Tibial nerve (tissue), 4 donors: Measurements from ENCODE around the gene STARD8. TPM values are rescaled to one million over a fixed set of nuclear protein-coding genes. Genes with fewer than 3 reads are reported as not detected.
A peak's percentile ranks its signal among the peaks of the same experiment; 100 is the strongest.

Source experiments
- DNase-seq, 2 donors: peaks; one replicate each; pipeline ENCODE4 v3.0.0-alpha.2; 2019; ENCODE audit warnings: low spot score in 2 of 2
- H3K27ac ChIP-seq, 4 donors: fragments of 200-600 bp; sonication (generic) in 3 of 4; one replicate each; pipeline ENCODE4 v1.5.1; 2017 to 2019; ENCODE audit warnings: mild to moderate bottlenecking in 1 of 4
- H3K27me3 ChIP-seq, 2 donors: fragments of 200-600 bp; sonication (generic) in 1 of 2; one replicate each; pipeline versions ENCODE4 v1.5.1 to v1.6.0; 2017 to 2019
- H3K36me3 ChIP-seq, 3 donors: fragments of 200-600 bp; sonication (generic); one replicate each; pipeline ENCODE4 v1.5.1; 2018 to 2019
- H3K4me1 ChIP-seq, 4 donors: fragments of 200-600 bp; sonication (generic) in 3 of 4; one replicate each; pipeline ENCODE4 v1.5.1; 2017 to 2019
- H3K4me3 ChIP-seq, 4 donors: fragments of 200-600 bp; sonication (generic) in 3 of 4; one replicate each; pipeline ENCODE4 v1.5.1; 2017 to 2019; ENCODE audit warnings: mild to moderate bottlenecking in 1 of 4, moderate library complexity in 1 of 4
- H3K9me3 ChIP-seq, 4 donors: fragments of 200-600 bp; sonication (generic) in 3 of 4; one replicate each; pipeline ENCODE4 v1.5.1; 2017 to 2019
- EP300 ChIP-seq, 2 donors: sonication (generic); formaldehyde crosslinking; IDR thresholded peaks; one replicate each; pipeline ENCODE4 v1.6.1; 2017; ENCODE audit warnings: antibody characterized with exemption in 2 of 2, mild to moderate bottlenecking in 1 of 2
- POLR2A ChIP-seq, 2 donors: fragments of 450-650 bp; IDR thresholded peaks; one replicate each; pipeline ENCODE4 v1.6.1; 2017; ENCODE audit warnings: antibody characterized with exemption in 2 of 2, mild to moderate bottlenecking in 2 of 2, moderate library complexity in 2 of 2
- WGBS, 2 donors: methylation state at CpG; one replicate each; pipeline ENCODE4 v1.1.5; 2018; 5-methylcytosine and 5-hydroxymethylcytosine counted together
- total RNA-seq, 4 donors: library from RNA; depleted of rRNA; stranded (reverse); fragments of >200 nt; gene quantifications; one replicate each; pipeline ENCODE4 v1.1.0, GENCODE V29; 2016
- TF ChIP-seq, protein P1 (sequence below), 5 experiments: fragments of 200-600 bp in 3 of 5; fragments of 450-650 bp in 2 of 5; sonication (generic) in 3 of 5; IDR thresholded peaks; one replicate each; pipeline ENCODE4 v1.5.1; 2016 to 2019; ENCODE audit warnings: antibody characterized with exemption in 5 of 5, mild to moderate bottlenecking in 3 of 5, moderate library complexity in 2 of 5

Gene STARD8
- total RNA-seq, 4 donors from 2014 or later = 20.7 to 30.8 (median 22.0) TPM

- H3K27ac ChIP-seq = no peak overlapping the region
- 61 to 62% methylated on average over 3 of the region's 3 CpGs for WGBS, 2 donors
- no peak for DNase-seq
- peaks cover 0 to 8% of the 10 kb centered on the region in 2 donors for H3K27me3 ChIP-seq
- no peak for TF ChIP-seq EP300 (IDR thresholded peaks at IDR 0.05)
- TF ChIP-seq POLR2A (IDR thresholded peaks at IDR 0.05) = no peak
- TF ChIP-seq, protein P1, sequence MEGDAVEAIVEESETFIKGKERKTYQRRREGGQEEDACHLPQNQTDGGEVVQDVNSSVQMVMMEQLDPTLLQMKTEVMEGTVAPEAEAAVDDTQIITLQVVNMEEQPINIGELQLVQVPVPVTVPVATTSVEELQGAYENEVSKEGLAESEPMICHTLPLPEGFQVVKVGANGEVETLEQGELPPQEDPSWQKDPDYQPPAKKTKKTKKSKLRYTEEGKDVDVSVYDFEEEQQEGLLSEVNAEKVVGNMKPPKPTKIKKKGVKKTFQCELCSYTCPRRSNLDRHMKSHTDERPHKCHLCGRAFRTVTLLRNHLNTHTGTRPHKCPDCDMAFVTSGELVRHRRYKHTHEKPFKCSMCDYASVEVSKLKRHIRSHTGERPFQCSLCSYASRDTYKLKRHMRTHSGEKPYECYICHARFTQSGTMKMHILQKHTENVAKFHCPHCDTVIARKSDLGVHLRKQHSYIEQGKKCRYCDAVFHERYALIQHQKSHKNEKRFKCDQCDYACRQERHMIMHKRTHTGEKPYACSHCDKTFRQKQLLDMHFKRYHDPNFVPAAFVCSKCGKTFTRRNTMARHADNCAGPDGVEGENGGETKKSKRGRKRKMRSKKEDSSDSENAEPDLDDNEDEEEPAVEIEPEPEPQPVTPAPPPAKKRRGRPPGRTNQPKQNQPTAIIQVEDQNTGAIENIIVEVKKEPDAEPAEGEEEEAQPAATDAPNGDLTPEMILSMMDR (IDR thresholded peaks at IDR 0.05) = no peak
- H3K4me1 ChIP-seq = peaks cover 0 to 38% (median 0%) of the 10 kb centered on the region in 4 donors
- no peak overlapping the region for H3K4me3 ChIP-seq
- no peaks in the 10 kb centered on the region for H3K36me3 ChIP-seq
- H3K9me3 ChIP-seq = no peaks in the 10 kb centered on the region
These were observed 28.9 kb downstream of the STARD8 start for GRCh38 chrX:68676335-68676734.

DNA sequence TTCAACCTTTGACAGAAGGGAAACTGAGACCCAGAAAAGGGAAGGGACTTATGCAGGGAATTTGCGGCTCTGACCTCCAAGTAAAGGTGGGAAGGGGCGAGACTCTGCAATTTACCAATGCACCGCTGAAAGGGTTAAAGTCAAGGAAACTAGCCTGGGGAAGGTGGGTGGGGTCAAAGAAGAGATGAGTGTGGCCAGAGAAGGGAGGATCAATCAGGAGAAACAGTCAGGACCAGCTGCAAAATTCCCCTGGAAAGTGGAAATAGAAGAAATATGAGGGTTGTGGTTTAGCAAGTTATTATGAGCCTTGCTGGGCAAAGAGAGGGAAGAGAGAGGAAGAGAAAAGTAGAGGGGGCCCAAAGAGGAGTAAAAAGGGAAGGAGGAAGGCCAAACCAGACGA lies 30.5 kb downstream of the STARD8 start:
- H3K9me3 ChIP-seq = no peaks in the 10 kb centered on the region
- peak overlapping the region in 1 of 4 donors; percentile 44 for H3K27ac ChIP-seq
- no peak for TF ChIP-seq POLR2A (IDR thresholded peaks at IDR 0.05)
- TF ChIP-seq, protein P1 (IDR thresholded peaks at IDR 0.05) = no peak
- TF ChIP-seq EP300 (IDR thresholded peaks at IDR 0.05) = no peak
- no peaks in the 10 kb centered on the region for H3K36me3 ChIP-seq
- 54 to 61% methylated on average over 4 of the region's 4 CpGs for WGBS, 2 donors
- H3K4me3 ChIP-seq = no peak overlapping the region
- peaks cover 0 to 22% (median 0%) of the 10 kb centered on the region in 4 donors for H3K4me1 ChIP-seq
- H3K27me3 ChIP-seq = peaks cover 0 to 8% of the 10 kb centered on the region in 2 donors
- DNase-seq = no peak

- no peak overlapping the region for H3K4me3 ChIP-seq
These were observed 34.0 kb downstream of the STARD8 start for GRCh38 chrX:68681443-68681941.

DNA sequence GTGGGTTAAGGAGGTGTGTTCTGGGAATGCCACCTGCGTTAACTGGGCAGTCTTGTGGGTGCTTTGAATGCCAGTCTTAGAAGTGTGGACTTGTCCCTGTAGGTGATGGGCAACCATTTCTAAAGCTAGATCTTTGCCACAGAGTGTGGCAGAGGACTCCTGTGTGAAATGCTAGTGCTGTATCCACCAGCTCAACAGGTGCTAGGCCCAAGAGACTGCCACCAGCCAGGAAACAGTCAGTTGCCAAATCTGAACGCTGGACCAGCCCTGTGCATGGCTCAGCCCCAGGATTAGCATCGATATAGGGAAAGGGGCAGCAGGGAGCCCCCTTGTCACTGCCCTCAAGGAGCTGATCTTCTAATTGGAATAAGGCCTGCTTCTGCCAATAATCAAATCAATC lies 35.3 kb downstream of the STARD8 start:
- no peak overlapping the region for H3K27ac ChIP-seq
- no peaks in the 10 kb centered on the region for H3K9me3 ChIP-seq
- H3K4me1 ChIP-seq = peaks cover 0 to 23% (median 3%) of the 10 kb centered on the region in 4 donors
- 77 to 100% methylated on average over 2 to 3 of the region's 3 CpGs for WGBS, 2 donors
- H3K36me3 ChIP-seq = no peaks in the 10 kb centered on the region
- H3K27me3 ChIP-seq = peaks cover 0 to 11% of the 10 kb centered on the region in 2 donors
- DNase-seq = no peak
- TF ChIP-seq POLR2A (IDR thresholded peaks at IDR 0.05) = no peak
- no peak for TF ChIP-seq EP300 (IDR thresholded peaks at IDR 0.05)
- TF ChIP-seq, protein P1 (IDR thresholded peaks at IDR 0.05) = no peak
- no peak overlapping the region for H3K4me3 ChIP-seq

More at GRCh38 chrX:68681443-68681941, 34.0 kb downstream of the STARD8 start:
- Histone ChIP-seq H3K9me3 (no peaks in the 10 kb centered on the region), H3K27me3 (peaks cover 0 to 13% of the 10 kb centered on the region in 2 donors), H3K36me3 (no peaks in the 10 kb centered on the region), H3K27ac (no peak overlapping the region), H3K4me1 (peaks cover 0 to 18% (median 3%) of the 10 kb centered on the region in 4 donors)
- WGBS, 2 donors = 27 to 41% methylated on average over 2 of the region's 2 CpGs
- DNase-seq = no peak
- TF ChIP-seq POLR2A (IDR thresholded peaks at IDR 0.05) (no peak), EP300 (IDR thresholded peaks at IDR 0.05) (peak in 1 of 2 donors; percentile 19)
- TF ChIP-seq, protein P1 (IDR thresholded peaks at IDR 0.05) = no peak

DNA sequence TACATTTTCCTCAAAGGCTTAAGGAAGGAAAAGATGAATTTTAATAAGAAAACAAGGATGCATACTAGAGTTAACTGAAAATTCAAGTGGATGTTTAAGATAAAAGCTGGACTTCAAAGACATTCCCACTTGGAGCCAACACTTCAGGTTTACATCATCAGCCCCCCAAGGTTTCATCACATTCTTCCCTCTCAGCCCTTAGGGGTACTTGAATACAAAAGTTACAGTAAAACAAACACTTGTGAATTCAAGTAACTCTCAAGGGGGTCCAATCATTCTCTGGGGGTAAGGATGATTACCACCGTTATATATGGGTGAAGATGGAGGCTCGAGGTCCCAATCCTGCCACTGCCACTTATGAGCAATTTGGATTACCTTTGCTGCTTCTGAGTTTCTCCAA lies 36.1 kb downstream of the STARD8 start:
- Histone ChIP-seq H3K4me1 (peaks cover 0 to 23% (median 3%) of the 10 kb centered on the region in 4 donors), H3K4me3 (no peak overlapping the region), H3K36me3 (no peaks in the 10 kb centered on the region), H3K27me3 (peaks cover 0 to 11% of the 10 kb centered on the region in 2 donors), H3K27ac (peak overlapping the region in 1 of 4 donors; percentile 37), H3K9me3 (no peaks in the 10 kb centered on the region)
- no peak for DNase-seq
- 79 to 92% methylated on average over 2 of the region's 2 CpGs for WGBS, 2 donors
- TF ChIP-seq POLR2A (IDR thresholded peaks at IDR 0.05) = no peak
- TF ChIP-seq, protein P1 (IDR thresholded peaks at IDR 0.05) = no peak
- no peak for TF ChIP-seq EP300 (IDR thresholded peaks at IDR 0.05)
